GM20000 (cell line): ENCODE data around the gene SIMC1.

Source experiments
- DNase-seq: peaks from one replicate; pipeline ENCODE4 v3.0.0; 2012; ENCODE audit warnings: low spot score
- CTCF ChIP-seq: IDR thresholded peaks from 2 replicates; pipeline ENCODE4 v1.5.1; 2012; ENCODE audit warnings: mild to moderate bottlenecking, control low read depth; ENCODE audit errors: extremely low read depth, missing control alignments

Gene SIMC1

GRCh38 chr5:176361437-176362232, 123.4 kb downstream of the SIMC1 start, which contains the start of gene KIAA1191:
KIAA1191 (minus strand) TSS chr5:176361764; CDS start chr5:176359508, 2,256 bp downstream.
- peak; percentile 24 for TF ChIP-seq CTCF
- peak; percentile 91 for DNase-seq

DNA sequence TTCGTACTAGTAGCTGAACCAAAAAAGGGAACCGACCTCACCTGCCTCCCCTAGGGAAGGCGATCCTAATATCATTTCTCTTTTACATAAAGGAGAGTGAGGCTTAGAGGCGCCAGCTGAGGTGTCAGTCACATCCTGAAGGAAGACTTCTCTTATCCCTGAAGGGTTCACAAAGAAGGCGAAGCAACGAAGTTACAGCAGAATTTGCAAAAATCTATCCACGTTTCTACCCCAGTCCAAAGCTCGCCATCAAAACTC, 123.9 kb downstream of the SIMC1 start:
- DNase-seq = no peak
- no peak for TF ChIP-seq CTCF

DNA sequence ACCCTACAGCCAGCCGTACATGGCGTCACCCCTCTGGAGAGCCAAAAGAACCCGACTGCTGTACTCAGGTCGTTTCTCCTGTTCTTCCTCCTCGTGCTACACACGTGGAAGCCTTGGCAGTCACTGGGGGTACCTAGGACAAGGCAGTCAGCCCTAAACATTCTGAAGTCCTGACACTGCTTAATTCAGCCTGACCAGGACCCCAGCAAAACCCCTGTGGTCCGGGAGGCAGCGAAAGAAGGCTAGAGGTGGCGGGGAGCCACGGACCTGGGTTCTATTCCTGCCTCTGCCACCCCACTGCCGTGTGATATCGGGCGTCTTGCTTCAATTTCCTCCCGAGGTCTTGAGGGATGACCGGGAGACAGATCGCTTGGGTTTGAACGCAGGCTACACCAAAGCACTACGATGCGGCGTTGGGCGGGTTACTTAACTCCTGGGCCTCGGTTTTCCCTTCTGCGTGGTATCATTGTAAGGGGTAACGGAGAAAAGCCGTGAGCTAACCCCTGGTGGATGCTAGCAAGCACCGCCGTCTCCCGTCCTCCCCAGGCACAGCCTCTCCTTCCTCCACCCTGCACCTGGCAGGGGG, 126.6 kb downstream of the SIMC1 start:
- TF ChIP-seq CTCF = no peak
- no peak for DNase-seq

DNA sequence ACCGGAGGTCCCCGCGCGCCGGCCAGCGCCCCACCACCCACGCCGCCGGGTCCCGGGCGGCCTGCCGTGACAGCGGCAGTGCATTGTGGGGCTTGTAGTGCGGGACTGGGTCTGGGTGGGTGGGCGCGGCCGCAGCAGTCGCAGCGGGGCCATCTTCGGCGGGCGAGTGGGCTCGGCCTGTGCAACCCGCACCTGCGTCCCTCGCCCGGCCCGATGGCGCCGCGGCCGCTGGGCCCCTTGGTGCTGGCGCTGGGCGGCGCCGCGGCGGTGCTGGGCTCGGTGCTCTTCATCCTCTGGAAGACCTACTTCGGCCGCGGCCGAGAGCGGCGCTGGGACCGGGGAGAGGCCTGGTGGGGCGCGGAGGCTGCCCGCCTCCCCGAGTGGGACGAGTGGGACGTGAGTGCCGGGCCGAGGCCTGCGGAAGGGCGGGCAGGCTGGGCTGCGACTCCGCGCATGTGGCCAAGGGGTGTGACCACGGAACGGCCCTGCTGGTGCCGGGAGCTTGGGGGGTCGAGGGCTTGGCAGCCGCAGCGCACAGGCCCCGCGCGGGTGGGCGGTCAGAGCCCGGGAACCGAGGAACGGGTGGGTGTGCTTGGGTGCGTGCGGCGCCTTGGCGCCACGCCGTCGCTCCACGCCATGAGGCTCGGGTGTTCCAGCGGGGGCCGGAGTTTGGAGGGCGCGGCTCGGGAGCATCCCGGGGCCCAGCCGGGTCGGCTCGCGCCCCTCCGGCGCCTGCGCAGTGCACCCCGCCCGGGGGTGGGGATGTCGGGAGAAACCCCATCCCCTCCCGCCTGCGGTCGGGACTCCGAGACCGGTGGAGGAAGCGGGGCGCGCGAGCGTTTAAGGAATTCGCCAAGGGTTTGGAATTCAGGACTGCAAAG, 127.4 kb downstream of the SIMC1 start, which contains the start of gene ARL10:
TSS of gene ARL10 (plus strand) at position 137 of the 881 bp plus-strand sequence. CDS start at position 214, 77 bp downstream.
- no peak for TF ChIP-seq CTCF
- peak; percentile 89 for DNase-seq

DNA sequence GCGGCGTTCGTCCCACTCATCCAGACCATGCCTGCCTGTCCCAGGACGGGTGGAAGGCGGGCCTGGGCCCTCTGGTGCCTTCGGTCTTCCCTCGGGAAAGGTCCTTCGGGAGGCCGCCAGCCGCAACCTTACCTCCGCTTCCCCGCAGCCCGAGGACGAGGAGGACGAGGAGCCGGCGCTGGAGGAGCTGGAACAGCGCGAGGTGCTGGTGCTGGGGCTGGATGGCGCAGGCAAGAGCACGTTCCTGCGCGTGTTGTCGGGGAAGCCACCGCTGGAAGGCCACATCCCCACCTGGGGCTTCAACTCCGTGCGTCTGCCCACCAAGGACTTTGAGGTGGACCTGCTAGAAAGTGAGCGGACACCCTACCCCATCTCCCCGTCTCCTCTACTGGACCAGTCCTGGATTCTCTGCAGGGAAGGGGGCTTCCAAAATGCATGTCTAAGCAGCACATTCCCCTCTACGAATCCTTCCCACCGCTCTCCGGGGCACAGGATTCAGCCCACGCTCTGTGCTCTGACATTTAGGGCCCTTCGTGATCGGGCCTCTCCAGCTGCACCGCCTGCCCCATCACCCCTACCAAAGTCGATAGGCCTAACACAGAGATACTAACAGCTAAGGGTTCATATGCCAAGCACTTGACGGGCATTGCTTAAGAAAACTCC, 128.1 kb downstream of the SIMC1 start:
- no peak for DNase-seq
- TF ChIP-seq CTCF = no peak

- TF ChIP-seq CTCF = no peak
- DNase-seq = no peak
Measured at GRCh38 chr5:176368726-176369125, 130.5 kb downstream of the SIMC1 start.
